Measurements from ENCODE around the gene KIF4B.

DNA sequence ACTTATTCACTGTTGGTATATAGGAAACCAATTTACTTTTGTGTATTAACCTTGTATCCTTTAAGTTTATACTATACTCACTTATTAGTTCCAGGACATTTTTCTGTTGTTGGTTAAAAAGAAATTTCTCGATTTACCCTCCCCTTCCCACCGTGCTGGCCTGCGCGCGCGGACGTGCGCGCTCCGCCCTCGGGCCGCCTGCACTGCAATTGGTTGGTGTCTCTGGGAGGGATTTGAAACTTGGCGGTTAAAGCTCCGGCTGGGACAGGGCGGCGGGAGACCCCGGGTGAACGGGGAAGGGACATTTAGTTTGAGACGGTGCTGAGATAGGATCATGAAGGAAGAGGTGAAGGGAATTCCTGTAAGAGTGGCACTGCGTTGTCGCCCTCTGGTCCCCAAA, at the start of gene KIF4B:
- TF ChIP-seq CTCF (IDR thresholded peaks at IDR 0.05), result no peak
- no peak for TF ChIP-seq EP300 (IDR thresholded peaks at IDR 0.05)
- TF ChIP-seq POLR2A (IDR thresholded peaks at IDR 0.05), result no peak
- no peak for TF ChIP-seq POLR2AphosphoS5 (IDR thresholded peaks at IDR 0.05)

Measured in gastroesophageal sphincter (tissue), 3 donors.